SK-N-DZ (cell line): ENCODE measurements around the gene HOXD3.

Experiments
- DNase-seq: peaks from one replicate; pipeline ENCODE4 v3.0.0-alpha.2; 2015; ENCODE audit warnings: low spot score

HOXD3 gene

DNA sequence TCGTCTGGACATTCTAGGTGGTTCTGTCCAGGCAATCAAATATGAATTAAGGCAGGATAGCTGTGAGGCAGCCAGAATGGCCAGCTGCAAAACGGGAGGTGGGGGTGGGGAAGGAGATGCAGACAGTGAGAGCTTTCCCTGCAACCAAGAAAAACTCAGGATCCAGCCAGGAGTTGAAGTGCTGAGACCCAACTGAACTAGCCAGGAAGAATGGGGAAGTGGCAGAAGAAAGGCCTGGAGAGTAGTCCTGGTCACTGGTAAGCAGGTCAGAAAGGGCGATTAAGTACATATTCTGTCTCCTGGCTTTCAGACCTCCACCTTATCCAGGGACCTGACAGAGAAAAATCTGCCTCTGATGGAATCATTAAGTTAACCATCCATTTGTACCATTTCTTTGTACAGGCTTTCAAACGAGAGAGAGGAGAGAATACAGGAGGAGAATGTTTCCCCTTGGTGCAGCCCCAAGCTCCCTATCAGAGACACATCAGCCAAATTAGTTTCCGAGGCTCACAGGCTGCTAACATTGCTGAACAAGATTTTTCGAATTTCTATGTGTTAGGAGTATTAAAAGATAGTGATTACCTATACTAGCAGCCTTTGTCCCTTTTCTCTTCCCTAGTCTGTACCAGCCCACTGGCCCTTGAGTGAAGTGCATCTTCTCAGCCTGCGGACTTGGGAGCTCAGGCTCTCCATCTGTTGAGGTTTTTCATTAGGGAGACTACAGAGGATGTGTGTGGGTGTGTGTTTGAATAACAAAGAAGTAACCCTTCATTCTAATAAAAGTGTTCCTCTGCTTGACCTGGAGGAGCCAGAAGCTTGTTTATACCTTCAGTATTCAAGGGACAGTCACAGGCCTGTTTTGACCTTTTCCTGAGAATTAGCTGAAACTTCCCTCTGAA is 18.9 kb downstream of the HOXD3 start:
- DNase-seq: peak; percentile 18

DNA sequence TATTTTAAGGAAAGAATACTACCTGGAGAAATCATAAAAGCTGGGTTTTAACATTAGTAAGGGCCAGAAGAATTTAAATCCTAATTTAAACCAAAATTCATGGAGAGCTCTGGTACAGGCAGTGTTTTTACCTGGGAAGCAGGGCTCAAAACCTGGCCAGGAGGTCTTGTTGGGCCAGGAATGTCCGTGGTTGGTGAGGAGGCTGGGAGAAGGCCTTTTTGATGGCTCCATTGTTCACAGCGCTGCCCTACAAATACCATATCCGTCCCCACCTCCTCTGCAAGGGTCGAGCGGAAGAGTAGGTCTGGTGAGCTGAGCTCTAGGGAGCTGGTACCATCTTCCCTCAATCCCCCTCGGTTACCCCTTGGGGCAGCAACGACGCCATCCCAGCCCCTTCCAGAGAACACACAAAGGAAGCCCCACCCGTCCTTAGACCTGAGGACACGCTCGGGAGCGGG is 20.5 kb downstream of the HOXD3 start:
- DNase-seq: no peak

- DNase-seq: no peak
These were observed 21.1 kb downstream of the HOXD3 start for GRCh38 chr2:176178038-176178756.

DNA sequence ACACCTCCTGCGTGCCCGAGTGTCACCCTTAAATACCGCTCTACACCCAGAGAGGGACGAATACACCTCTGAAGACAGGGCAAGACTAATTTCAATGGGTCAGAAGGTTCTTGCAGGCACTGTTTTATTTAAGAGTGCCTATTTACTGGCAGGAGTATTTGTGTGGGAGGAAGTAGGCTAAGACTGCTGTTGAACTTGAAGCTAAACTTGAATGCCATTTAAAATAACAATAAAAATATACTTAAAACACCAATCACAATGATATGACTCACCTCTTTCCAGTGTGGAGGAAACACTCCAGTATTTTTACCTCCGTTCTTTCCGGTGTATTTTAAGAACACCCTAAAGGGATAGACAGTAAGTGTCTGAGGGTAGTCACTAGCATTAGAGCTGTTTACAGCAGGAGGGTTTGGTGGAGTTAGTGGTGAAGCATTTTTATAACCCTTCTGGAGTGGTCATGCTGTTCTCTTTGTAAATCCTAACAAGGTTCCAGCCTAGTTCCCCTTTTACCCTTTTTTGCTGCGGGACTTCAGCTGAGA is 21.7 kb downstream of the HOXD3 start:
- no peak for DNase-seq

DNA sequence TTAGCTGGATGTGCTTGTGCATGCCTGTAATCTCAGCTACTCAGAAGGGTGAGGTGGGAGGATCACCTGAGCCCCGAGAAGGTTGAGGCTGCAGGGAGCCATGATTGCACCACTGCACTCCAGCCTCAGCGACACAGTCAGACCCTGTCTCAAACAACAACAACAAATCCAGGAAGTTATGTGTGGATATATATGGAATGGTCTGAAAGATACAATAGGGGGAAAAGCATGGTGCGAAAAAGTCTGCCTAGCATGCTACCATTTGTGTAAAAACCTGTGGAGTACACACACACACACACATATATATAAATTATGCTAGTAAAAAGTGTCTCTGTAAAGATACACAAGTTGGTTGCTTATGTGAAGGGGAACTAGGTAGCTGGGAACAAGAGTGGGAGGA is 24.4 kb downstream of the HOXD3 start:
- no peak for DNase-seq

DNA sequence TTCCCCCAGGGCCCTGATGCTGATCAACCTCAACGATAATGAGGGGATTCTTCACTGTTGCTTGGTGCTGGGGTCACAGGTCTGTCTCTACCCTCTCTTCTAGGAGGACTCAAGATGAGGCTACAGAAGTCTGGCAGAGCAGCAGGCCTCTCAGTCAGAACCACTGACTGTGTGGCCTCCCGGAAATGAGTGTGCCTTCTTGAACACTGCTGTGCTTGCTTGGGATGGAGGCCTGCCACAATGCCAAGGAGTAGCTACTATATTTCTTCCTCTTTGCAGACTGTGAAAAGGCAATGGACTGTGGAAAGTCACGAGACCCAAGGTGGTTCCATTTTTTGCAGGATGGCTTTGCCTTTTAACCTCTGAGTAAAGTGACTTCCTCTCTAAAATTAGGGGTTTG is 25.6 kb downstream of the HOXD3 start:
- no peak for DNase-seq

- no peak for DNase-seq
These were observed 27.6 kb downstream of the HOXD3 start for GRCh38 chr2:176184749-176185148.

DNA sequence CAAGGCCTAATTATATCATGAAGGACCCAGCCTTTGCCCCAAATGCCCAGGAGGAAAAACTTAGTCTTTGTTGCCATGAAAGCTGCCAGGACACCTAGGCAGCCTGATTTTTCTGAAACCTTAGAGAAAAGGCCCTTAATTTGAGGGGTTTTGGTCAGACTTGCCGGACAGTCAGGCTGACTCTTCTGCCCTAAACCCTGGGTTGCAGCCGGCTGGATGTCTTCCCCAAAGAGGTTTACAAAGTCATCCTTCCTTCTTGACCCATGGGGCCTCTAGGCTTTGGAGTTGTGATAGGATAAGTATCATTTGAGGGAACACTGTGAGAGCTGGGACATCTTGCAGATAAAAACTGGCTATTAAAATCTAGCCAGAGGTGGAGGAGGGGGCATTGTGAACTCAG is 28.9 kb downstream of the HOXD3 start:
- DNase-seq: no peak

GRCh38 chr2:176187200-176187898 is 30.2 kb downstream of the HOXD3 start:
- peak; percentile 23 for DNase-seq

- peak; percentile 64 for DNase-seq
These were observed 31.0 kb downstream of the HOXD3 start, which contains the start of gene HOXD1 for GRCh38 chr2:176187899-176188773. TSS of gene HOXD1 (plus strand) at chr2:176188668. CDS start at chr2:176188802, 134 bp downstream.

GRCh38 chr2:176188774-176189680 is 31.9 kb downstream of the HOXD3 start:
- DNase-seq: no peak

DNA sequence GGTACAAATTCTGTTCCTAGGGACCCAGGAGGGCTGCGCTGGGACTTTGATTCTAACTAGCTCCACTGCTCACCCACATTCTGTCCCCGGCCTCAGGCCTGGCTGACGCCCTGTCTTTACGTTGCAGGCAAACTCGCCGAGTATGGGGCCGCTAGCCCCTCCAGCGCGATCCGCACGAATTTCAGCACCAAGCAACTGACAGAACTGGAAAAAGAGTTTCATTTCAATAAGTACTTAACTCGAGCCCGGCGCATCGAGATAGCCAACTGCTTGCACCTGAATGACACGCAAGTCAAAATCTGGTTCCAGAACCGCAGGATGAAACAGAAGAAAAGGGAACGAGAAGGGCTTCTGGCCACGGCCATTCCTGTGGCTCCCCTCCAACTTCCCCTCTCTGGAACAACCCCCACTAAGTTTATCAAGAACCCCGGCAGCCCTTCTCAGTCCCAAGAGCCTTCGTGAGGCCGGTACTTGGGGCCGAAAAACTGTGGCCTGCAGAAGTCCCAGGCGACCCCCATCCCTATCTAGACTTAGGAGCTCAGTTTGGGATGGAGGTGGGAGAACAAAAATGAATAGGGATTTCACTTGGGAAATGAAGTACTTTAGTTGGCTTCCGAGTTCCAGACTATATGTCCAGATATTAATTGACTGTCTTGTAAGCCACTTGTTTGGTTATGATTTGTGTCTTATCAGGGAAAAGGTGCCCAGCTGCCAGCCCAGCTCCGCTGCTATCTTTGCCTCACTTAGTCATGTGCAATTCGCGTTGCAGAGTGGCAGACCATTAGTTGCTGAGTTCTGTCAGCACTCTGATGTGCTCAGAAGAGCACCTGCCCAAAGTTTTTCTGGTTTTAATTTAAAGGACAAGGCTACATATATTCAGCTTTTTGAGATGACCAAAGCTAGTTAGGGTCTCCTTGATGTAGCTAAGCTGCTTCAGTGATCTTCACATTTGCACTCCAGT is 32.9 kb downstream of the HOXD3 start:
- DNase-seq: no peak

DNA sequence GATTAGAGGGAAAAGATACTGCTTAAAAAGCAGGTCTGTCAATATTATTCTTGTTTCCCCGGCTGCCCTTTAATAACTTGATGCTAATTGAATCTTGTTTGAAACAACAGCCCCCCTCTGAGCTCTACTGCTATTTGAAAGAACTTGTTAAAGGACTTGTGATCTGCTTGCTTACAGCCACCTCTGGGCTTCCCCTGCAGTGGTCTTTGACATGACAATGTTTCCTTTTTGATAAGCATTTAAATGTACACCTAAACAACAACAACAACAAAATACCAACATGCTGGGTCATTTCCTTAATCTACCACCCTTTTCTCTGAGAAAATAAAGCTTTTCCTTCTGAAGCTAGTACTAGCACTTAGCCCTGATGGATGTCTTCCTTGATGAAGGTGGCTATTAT is 35.2 kb downstream of the HOXD3 start:
- DNase-seq: no peak

DNA sequence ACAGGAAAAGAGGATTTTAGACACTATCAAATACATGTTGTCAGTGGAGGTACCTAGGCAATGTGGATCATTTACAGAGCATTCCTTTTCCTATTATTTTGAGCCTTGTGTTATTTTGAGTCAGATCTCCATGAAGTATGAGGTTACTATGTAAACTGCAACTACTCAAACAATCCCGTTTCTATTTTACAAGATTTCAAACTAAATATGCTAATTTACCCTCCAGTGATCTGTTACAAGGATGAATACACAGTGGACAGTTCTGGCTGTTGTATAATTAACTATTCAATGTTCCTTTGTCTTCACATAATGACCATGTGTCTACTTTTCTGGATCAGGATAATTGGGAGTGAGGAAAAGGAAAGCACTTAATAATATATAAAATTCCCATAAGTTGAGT is 35.9 kb downstream of the HOXD3 start:
- DNase-seq: no peak

- no peak for DNase-seq
These were observed 42.8 kb downstream of the HOXD3 start for GRCh38 chr2:176199902-176200301.

GRCh38 chr2:176200971-176201370 is 43.9 kb downstream of the HOXD3 start:
- DNase-seq: peak; percentile 67

DNA sequence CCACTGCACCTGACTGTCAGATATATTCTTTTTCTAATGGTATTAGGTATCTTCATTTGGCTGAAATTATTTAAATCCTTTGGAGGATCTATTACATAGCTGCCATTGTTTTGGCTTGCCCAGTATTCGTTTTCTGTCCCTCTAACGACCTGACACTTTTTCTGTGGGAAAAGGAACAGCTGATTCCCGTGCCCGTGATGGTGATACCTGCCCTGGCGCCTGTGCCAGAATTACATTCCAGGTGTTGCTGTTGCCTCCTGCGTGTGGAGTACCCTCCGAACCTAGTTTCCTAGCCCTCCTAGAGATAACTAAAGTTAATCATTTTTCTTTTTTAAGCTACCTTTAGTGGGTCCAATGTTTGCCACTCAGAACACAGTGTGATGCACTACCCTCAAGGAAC is 45.4 kb downstream of the HOXD3 start:
- DNase-seq: no peak

DNA sequence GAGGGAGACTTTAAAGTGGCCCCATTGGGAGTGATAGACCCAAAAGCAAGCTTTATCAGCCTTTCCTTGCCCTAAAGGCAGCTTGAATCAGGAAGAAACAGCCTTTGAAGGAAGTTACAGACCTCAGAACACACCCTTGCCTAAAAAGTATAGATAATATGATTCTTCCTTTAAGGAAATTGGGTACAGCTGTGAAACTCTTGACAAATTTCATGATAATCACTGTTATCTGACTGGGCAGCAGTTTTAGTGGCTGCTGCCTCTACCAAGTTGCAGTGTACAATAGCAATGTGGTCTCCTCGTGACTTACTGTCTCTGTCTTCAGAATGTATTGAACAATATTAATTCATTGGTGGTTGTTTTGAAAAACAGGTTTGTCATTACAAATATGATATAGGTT is 48.0 kb downstream of the HOXD3 start:
- no peak for DNase-seq

GRCh38 chr2:176206136-176206535 is 49.0 kb downstream of the HOXD3 start:
- DNase-seq: no peak
